GM18499 (cell line): ENCODE data around the gene KIAA0319L.

Experiments
- ATAC-seq: cut with Tn5 transposase; IDR thresholded peaks from one replicate; pipeline ENCODE4 v1.9.1; 2021; ENCODE audit warnings: moderate number of reproducible peaks; ENCODE audit not compliant: insufficient read depth, unreplicated experiment

The KIAA0319L gene

GRCh38 chr1:35406103-35406502 is 151.1 kb downstream of the KIAA0319L start:
- ATAC-seq = no peak

DNA sequence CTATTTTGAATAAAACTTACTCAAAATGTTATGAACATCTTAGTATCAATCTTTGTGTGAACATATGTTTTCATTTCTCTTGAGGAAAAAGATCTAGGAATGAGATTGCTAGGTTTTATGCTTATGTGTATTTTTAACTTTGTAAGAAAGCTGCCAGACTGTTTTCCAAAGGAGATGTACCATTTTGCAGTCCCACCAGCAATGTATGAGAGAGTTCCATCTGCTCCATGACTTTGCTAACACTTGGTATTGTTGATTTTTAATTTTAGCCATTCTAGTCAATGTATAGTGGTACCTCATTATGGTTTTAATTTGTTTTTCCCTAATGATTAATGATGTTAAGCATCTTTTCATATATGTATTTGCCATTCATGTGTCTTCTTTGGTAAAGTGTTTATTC is 156.2 kb downstream of the KIAA0319L start:
- ATAC-seq = no peak

DNA sequence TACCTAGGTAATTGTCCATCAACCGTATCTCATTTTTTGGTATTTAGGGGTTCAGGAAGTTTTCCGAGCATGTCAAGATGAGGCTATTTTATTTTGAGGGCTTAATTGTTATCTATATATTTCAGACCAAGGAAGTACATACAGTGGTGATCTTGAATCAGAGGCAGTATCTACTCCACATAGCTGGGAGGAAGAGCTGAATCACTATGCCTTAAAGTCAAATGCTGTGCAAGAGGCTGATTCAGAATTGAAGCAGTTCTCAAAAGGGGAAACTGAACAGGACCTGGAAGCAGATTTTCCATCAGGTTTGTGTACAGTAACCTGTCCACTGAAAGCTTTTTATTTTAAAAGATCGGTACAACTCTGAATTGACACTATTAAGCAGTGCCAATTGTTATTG is 158.5 kb downstream of the KIAA0319L start:
- ATAC-seq = no peak

GRCh38 chr1:35394386-35394785 is 162.8 kb downstream of the KIAA0319L start:
- ATAC-seq = no peak

- ATAC-seq = no peak
These were observed 166.4 kb downstream of the KIAA0319L start for GRCh38 chr1:35390600-35391494.

DNA sequence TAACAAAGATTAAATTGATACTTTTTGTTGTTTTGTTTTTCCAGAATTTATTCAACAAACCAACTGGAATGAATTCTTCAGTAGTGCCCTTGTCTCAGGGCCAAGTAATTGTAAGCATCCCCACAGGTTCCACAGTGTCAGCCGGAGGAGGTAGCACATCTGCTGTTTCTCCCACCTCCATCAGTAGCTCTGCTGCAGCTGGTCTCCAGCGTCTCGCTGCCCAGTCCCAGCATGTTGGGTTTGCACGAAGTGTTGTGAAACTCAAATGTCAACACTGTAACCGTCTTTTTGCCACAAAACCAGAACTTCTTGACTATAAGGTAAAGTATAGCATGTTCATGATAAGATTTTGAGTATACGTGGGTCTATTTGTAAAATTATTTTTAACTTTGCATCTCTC is 170.2 kb downstream of the KIAA0319L start:
- ATAC-seq = no peak

- ATAC-seq = no peak
These were observed 170.9 kb downstream of the KIAA0319L start for GRCh38 chr1:35386290-35386689.
